Fibroblast of lung (primary cell): ENCODE data around the gene EIF3B. TPM values are rescaled to one million over a fixed set of nuclear protein-coding genes. Genes with fewer than 3 reads are reported as not detected.

Source experiments
- DNase-seq, 2 donors: peaks; one replicate each; pipeline versions ENCODE4 v3.0.0 to v3.0.0-alpha.2; 2010; ENCODE audit warnings: low read depth in 2 of 2
- H2AFZ ChIP-seq: 2 replicates; pipeline ENCODE4 v1.5.1; 2012; ENCODE audit warnings: low read length, control low read depth, inconsistent platforms
- H3K27ac ChIP-seq: 2 replicates; pipeline ENCODE4 v1.5.1; 2011; ENCODE audit warnings: low read length, control low read depth; ENCODE audit not compliant: insufficient read depth
- H3K27me3 ChIP-seq: 2 replicates; pipeline ENCODE4 v1.5.1; 2011; ENCODE audit warnings: mild to moderate bottlenecking, low read length; ENCODE audit not compliant: control insufficient read depth, insufficient read depth
- H3K36me3 ChIP-seq: 2 replicates; pipeline ENCODE4 v1.5.1; 2011; ENCODE audit warnings: low read length; ENCODE audit not compliant: control insufficient read depth, insufficient read depth
- H3K4me1 ChIP-seq: 2 replicates; pipeline ENCODE4 v1.5.1; 2011; ENCODE audit warnings: low read length; ENCODE audit not compliant: control insufficient read depth, insufficient read depth; ENCODE audit errors: extremely low read depth
- H3K4me2 ChIP-seq: 2 replicates; pipeline ENCODE4 v1.5.1; 2011; ENCODE audit warnings: low read length, control low read depth; ENCODE audit not compliant: insufficient read depth; ENCODE audit errors: extremely low read depth
- H3K4me3 ChIP-seq, 4 experiments: fragments of 200-600 bp in 1 of 4; sonication (generic) in 1 of 4; replicated peaks in 1 of 4; 2 replicates each; pipeline ENCODE4 v1.5.1; 2011 to 2016; ENCODE audit warnings: low read length in 4 of 4, low read depth in 3 of 4, mild to moderate bottlenecking in 3 of 4, control low read depth in 2 of 4, inconsistent platforms in 1 of 4, mixed read lengths in 1 of 4; ENCODE audit not compliant: insufficient read depth in 1 of 4; ENCODE audit errors: control extremely low read depth in 1 of 4
- H3K79me2 ChIP-seq: 2 replicates; pipeline ENCODE4 v1.5.1; 2012; ENCODE audit warnings: mild to moderate bottlenecking, low read length, inconsistent platforms; ENCODE audit not compliant: control insufficient read depth, insufficient read depth
- H3K9ac ChIP-seq: 2 replicates; pipeline ENCODE4 v1.5.1; 2011; ENCODE audit warnings: mild to moderate bottlenecking, low read length, control low read depth; ENCODE audit not compliant: insufficient read depth
- H3K9me3 ChIP-seq: 2 replicates; pipeline ENCODE4 v1.5.1; 2012; ENCODE audit warnings: low read depth, low read length; ENCODE audit not compliant: control insufficient read depth, insufficient read depth
- H4K20me1 ChIP-seq: 2 replicates; pipeline ENCODE4 v1.5.1; 2011; ENCODE audit warnings: low read length; ENCODE audit not compliant: control insufficient read depth, insufficient read depth; ENCODE audit errors: extremely low read depth
- EZH2 ChIP-seq: IDR thresholded peaks from 2 replicates; pipeline ENCODE4 v1.5.1; 2012; ENCODE audit warnings: low read length, control low read depth, mild to moderate bottlenecking; ENCODE audit errors: missing control alignments
- polyA plus RNA-seq, 2 donors: library from polyadenylated mRNA; depleted of rRNA in 1 of 2; stranded (reverse) in 1 of 2; unstranded in 1 of 2; fragments of >200 nt; gene quantifications; 2 replicates each; pipeline ENCODE4 v1.2.1, GENCODE V29; 2011 to 2012; ENCODE audit warnings: missing spikeins in 1 of 2
- total RNA-seq: library from RNA; depleted of rRNA; stranded (reverse); fragments of >200 nt; gene quantifications from 2 replicates; pipeline ENCODE4 v1.2.1, GENCODE V29; 2014
- TF ChIP-seq, protein P1 (sequence below), 2 donors: IDR thresholded peaks in 1 of 2; conservative IDR thresholded peaks in 1 of 2; 1 replicate in 1 of 2; 2 replicates in 1 of 2; pipeline ENCODE4 v1.5.1; 2011 to 2012; ENCODE audit warnings: low read length in 2 of 2, control low read depth in 1 of 2, inconsistent platforms in 1 of 2, low read depth in 1 of 2, mild to moderate bottlenecking in 1 of 2

Gene EIF3B
- total and polyA plus RNA-seq, 2 donors (not counting 1 experiment from before 2014, with no cell fraction given), result 92.8 to 133 TPM

GRCh38 chr7:2425749-2426148 is 71.1 kb downstream of the EIF3B start:
- Histone ChIP-seq H3K9me3 (no peaks in the 10 kb centered on the region), H3K79me2 (no peaks in the 10 kb centered on the region), H3K4me3 (no peak overlapping the region), H3K27me3 (no peaks in the 10 kb centered on the region), H3K27ac (no peak overlapping the region), H3K36me3 (no peaks in the 10 kb centered on the region), H3K4me1 (no peaks in the 10 kb centered on the region), H3K4me2 (no peak overlapping the region), H2AFZ (no peak overlapping the region), H4K20me1 (no peaks in the 10 kb centered on the region), H3K9ac (no peak overlapping the region)
- TF ChIP-seq, protein P1, sequence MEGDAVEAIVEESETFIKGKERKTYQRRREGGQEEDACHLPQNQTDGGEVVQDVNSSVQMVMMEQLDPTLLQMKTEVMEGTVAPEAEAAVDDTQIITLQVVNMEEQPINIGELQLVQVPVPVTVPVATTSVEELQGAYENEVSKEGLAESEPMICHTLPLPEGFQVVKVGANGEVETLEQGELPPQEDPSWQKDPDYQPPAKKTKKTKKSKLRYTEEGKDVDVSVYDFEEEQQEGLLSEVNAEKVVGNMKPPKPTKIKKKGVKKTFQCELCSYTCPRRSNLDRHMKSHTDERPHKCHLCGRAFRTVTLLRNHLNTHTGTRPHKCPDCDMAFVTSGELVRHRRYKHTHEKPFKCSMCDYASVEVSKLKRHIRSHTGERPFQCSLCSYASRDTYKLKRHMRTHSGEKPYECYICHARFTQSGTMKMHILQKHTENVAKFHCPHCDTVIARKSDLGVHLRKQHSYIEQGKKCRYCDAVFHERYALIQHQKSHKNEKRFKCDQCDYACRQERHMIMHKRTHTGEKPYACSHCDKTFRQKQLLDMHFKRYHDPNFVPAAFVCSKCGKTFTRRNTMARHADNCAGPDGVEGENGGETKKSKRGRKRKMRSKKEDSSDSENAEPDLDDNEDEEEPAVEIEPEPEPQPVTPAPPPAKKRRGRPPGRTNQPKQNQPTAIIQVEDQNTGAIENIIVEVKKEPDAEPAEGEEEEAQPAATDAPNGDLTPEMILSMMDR (conservative IDR thresholded peaks at IDR 0.05 in 1 of 2, IDR thresholded peaks at IDR 0.05 in 1 of 2; ENCODE audit: low read depth in 1 of 2, low read length in 2 of 2), result no peak
- TF ChIP-seq EZH2, result no peak
- no peak for DNase-seq

Other genes starting within 250 kb of the EIF3B start
- 29.4 and 31.8 TPM in 2 replicates for gene MAD1L1, start 121.9 kb upstream of the EIF3B start, total RNA-seq
- 9.8 and 11.6 TPM in 2 replicates for gene MAD1L1, start 121.9 kb upstream of the EIF3B start, polyA plus RNA-seq
- 14.9 and 15.9 TPM in 2 replicates for gene MRM2, start 112.6 kb upstream of the EIF3B start, total RNA-seq
- 19.3 and 23.3 TPM in 2 replicates for gene MRM2, start 112.6 kb upstream of the EIF3B start, polyA plus RNA-seq
- 9.5 and 28.4 TPM in 2 replicates for gene NUDT1, start 112.6 kb upstream of the EIF3B start, total RNA-seq
- gene NUDT1, start 112.6 kb upstream of the EIF3B start, polyA plus RNA-seq, result 19.8 and 48.9 TPM in 2 replicates
- gene SNX8, start 40.4 kb upstream of the EIF3B start, total RNA-seq, result 11.0 and 13.2 TPM in 2 replicates
- gene SNX8, start 40.4 kb upstream of the EIF3B start, polyA plus RNA-seq, result 27.4 and 48.0 TPM in 2 replicates
- gene CHST12, start 48.8 kb downstream of the EIF3B start, total RNA-seq, result 1.5 and 3.5 TPM in 2 replicates
- 9.5 and 10.2 TPM in 2 replicates for gene CHST12, start 48.8 kb downstream of the EIF3B start, polyA plus RNA-seq
- not detected in 2 replicates for gene GRIFIN, start 121.6 kb downstream of the EIF3B start, total RNA-seq
- not detected in 2 replicates for gene GRIFIN, start 121.6 kb downstream of the EIF3B start, polyA plus RNA-seq
- gene LFNG, start 164.9 kb downstream of the EIF3B start, total RNA-seq, result 0.33 and 0.77 TPM in 2 replicates
- gene LFNG, start 164.9 kb downstream of the EIF3B start, polyA plus RNA-seq, result 1.2 and 3.5 TPM in 2 replicates
- gene BRAT1, start 200.7 kb downstream of the EIF3B start, total RNA-seq, result 20.1 and 20.3 TPM in 2 replicates
- gene BRAT1, start 200.7 kb downstream of the EIF3B start, polyA plus RNA-seq, result 4.0 and 5.8 TPM in 2 replicates
- gene IQCE, start 204.2 kb downstream of the EIF3B start, total RNA-seq, result 7.7 and 8.3 TPM in 2 replicates
- 5.1 and 5.3 TPM in 2 replicates for gene IQCE, start 204.2 kb downstream of the EIF3B start, polyA plus RNA-seq